Heart right ventricle (tissue), 16 donors: ENCODE measurements around the gene CNTN5. TPM values are rescaled to one million over a fixed set of nuclear protein-coding genes. Genes with fewer than 3 reads are reported as not detected.

ENCODE experiments used
- ATAC-seq, 8 donors: fragments of 200-7000 bp; cut with Tn5 transposase; one replicate each; pipeline ENCODE4 v1.9.1; 2020; ENCODE audit warnings: mild to moderate bottlenecking in 8 of 8, moderate library complexity in 8 of 8, moderate number of reproducible peaks in 1 of 8
- DNase-seq, 2 donors: peaks; one replicate each; pipeline ENCODE4 v3.0.0-alpha.2; 2020
- H3K27ac ChIP-seq, 10 donors: fragments of 200-600 bp; sonication (generic) in 2 of 10; one replicate each; pipeline versions ENCODE4 v1.5.0 to v1.8.0; 2020 to 2022; ENCODE audit warnings: mild to moderate bottlenecking in 3 of 10
- H3K27me3 ChIP-seq, 7 donors: fragments of 200-600 bp; one replicate each; pipeline ENCODE4 v1.8.0; 2021 to 2022; ENCODE audit warnings: mild to moderate bottlenecking in 2 of 7
- H3K36me3 ChIP-seq, 9 donors: fragments of 200-600 bp; sonication (generic) in 1 of 9; one replicate each; pipeline versions ENCODE4 v1.5.0 to v1.8.0; 2020 to 2022; ENCODE audit warnings: mild to moderate bottlenecking in 2 of 9
- H3K4me1 ChIP-seq, 9 donors: fragments of 200-600 bp; sonication (generic) in 1 of 9; one replicate each; pipeline versions ENCODE4 v1.5.0 to v1.8.0; 2020 to 2022; ENCODE audit warnings: mild to moderate bottlenecking in 4 of 9
- H3K4me3 ChIP-seq, 10 donors: fragments of 200-600 bp; sonication (generic) in 2 of 10; one replicate each; pipeline versions ENCODE4 v1.5.0 to v1.8.0; 2020 to 2022; ENCODE audit warnings: mild to moderate bottlenecking in 7 of 10, moderate library complexity in 2 of 10
- H3K9me3 ChIP-seq, 11 donors: fragments of 200-600 bp in 10 of 11; sonication (generic) in 2 of 11; one replicate each; pipeline versions ENCODE4 v1.5.0 to v1.8.0; 2013 to 2022; ENCODE audit warnings: mild to moderate bottlenecking in 2 of 11, control low read depth in 1 of 11, moderate library complexity in 1 of 11
- WGBS, 2 donors: extraction: QIAGEN DNeasy Blood & Tissue Kit; methylation state at CpG; one replicate each; pipeline ENCODE4 v1.1.7; 2013; ENCODE audit warnings: inconsistent platforms in 1 of 2; 5-methylcytosine and 5-hydroxymethylcytosine counted together
- intact Hi-C, 10 donors: fragments of 100-400 bp; cut with DNase I; formaldehyde crosslinking; loops; one replicate each; pipeline versions ENCODE4 v1.11.1 to v1.14.2; 2022
- polyA plus RNA-seq, 2 donors: library from polyadenylated mRNA; stranded (reverse); fragments of 200-250 nt; gene quantifications; one replicate each; pipeline ENCODE4 v1.2.3, GENCODE V29; 2013
- total RNA-seq, 10 donors: library from RNA; stranded (reverse); fragmentation: NEBNext Ultra II Directional in 3 of 10; extraction: Animal tissue kit (Norgen Biotek cat#: 25700) in 3 of 10; gene quantifications; one replicate each; pipeline versions ENCODE4 v1.2.1 to v1.2.4, GENCODE V29; 2021 to 2023
- TF ChIP-seq, protein P1 (sequence below), 9 donors: fragments of 200-600 bp; sonication (generic) in 2 of 9; IDR thresholded peaks; one replicate each; pipeline versions ENCODE4 v1.5.0 to v1.8.0; 2021 to 2022; ENCODE audit warnings: antibody characterized with exemption in 9 of 9, mild to moderate bottlenecking in 5 of 9, moderate library complexity in 1 of 9
- donor health status: Arrhythmogenic right ventricular cardiomyopathy.
- donor health status: ischemic (EF 13 %, LVEDD 7.1; RV severe dilation, severe dysfunction).
- donor health status: healthy with polysubstance abuse.
- donor health status: DM: no; HTN: yes; CAD: no.
- donor health status: DM: no; HTN: no; CAD: no.
- donor health status: ischemic (EF 25% LVEDD 6.9; RV normal size, moderate dysfunction).
- donor health status: ischemic (EF 25% LVEDD 5.7; RV mildly dilated, moderate dysfunction).
- donor health status: healthy.
- donor health status: DM: yes; HTN: yes; CAD: no.
- donor health status: Ischemic cardiomyopathy.
- donor health status: ischemic (EF 35%, LVEDD 5.7; RV mildly dilated, moderate dysfunction).
- donor health status: nonischemic (EF 11% LVEDD 7.7; RV severe dilation, severe dysfunction).
- donor health status: DM: yes; HTN: yes; CAD: no.
- donor health status: PGD.
- donor health status: ischemic (EF 29% LVEDD 5.4; RV normal size, mild dysfunction).
- donor health status: nonischemic (EF 23%, LVEDD 6.1; RV moderate dilation, normal function).

CNTN5 gene
- total and polyA plus RNA-seq, 12 donors: 0.05 to 0.35 (median 0.17) TPM; not detected in 6

DNA sequence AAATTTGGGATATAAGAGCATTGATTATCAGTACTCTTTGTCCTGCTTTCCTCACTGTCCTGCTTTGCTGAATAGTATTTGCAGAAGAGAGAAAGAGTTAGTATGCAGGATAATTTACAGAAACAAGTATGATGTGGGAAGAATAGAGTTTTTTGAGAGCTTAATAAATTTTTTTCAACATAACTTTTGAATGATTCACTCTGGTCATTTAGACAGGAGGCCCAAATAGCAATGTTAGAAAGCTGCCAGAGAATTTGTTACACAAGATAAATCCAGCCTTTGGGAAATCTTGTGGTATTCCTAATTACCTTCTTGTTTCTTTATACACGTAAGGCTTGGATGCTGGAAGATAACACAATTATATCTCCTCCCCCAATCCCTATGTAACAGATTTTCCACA lies 484.6 kb downstream of the CNTN5 start:
- no peak overlapping the region for H3K27ac ChIP-seq
- ATAC-seq: peak in 2 of 8 donors; percentile 12 to 21
- no peaks in the 10 kb centered on the region for H3K27me3 ChIP-seq
- no peak for DNase-seq
- H3K4me3 ChIP-seq: no peak overlapping the region
- 50 to 57% methylated on average over 1 of the region's 1 CpG for WGBS, 2 donors
- H3K4me1 ChIP-seq: no peaks in the 10 kb centered on the region
- no peaks in the 10 kb centered on the region for H3K9me3 ChIP-seq
- no peaks in the 10 kb centered on the region for H3K36me3 ChIP-seq
- intact Hi-C loops: loop anchor here in 1 of 10 donors (10.0 kb wide), 1 partner anchor 61 kb away; no protein-coding TSS in a partner anchor
- TF ChIP-seq, protein P1, sequence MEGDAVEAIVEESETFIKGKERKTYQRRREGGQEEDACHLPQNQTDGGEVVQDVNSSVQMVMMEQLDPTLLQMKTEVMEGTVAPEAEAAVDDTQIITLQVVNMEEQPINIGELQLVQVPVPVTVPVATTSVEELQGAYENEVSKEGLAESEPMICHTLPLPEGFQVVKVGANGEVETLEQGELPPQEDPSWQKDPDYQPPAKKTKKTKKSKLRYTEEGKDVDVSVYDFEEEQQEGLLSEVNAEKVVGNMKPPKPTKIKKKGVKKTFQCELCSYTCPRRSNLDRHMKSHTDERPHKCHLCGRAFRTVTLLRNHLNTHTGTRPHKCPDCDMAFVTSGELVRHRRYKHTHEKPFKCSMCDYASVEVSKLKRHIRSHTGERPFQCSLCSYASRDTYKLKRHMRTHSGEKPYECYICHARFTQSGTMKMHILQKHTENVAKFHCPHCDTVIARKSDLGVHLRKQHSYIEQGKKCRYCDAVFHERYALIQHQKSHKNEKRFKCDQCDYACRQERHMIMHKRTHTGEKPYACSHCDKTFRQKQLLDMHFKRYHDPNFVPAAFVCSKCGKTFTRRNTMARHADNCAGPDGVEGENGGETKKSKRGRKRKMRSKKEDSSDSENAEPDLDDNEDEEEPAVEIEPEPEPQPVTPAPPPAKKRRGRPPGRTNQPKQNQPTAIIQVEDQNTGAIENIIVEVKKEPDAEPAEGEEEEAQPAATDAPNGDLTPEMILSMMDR (IDR thresholded peaks at IDR 0.05): no peak

DNA sequence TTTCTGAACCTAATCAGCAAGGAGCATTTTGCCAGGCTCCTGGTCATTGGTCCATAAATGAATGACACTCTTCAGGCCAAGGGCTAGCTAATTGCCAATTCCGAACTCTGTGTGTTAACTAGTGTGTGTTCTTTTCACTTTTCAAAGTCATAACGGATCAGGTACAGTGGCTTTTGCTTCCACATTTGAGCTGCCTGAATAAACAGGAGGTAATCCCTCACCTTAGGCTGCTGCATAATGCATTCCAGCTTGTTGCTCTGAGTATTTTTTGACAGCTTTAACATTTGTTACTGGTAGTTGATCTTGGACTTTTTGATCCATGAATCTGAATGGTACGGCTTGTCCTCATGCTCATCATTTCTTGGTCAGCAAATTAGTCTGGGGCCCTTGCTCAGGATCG lies 485.1 kb downstream of the CNTN5 start:
- Histone ChIP-seq H3K27ac (no peak overlapping the region), H3K27me3 (no peaks in the 10 kb centered on the region), H3K9me3 (no peaks in the 10 kb centered on the region), H3K4me1 (no peaks in the 10 kb centered on the region), H3K36me3 (no peaks in the 10 kb centered on the region), H3K4me3 (no peak overlapping the region)
- ATAC-seq (no peak), DNase-seq (no peak)
- intact Hi-C loops: loop anchor here in 1 of 10 donors (10.0 kb wide), 1 partner anchor 61 kb away; no protein-coding TSS in a partner anchor
- TF ChIP-seq, protein P1 (IDR thresholded peaks at IDR 0.05): no peak
- WGBS, 2 donors: 72 to 73% methylated on average over 4 of the region's 4 CpGs

DNA sequence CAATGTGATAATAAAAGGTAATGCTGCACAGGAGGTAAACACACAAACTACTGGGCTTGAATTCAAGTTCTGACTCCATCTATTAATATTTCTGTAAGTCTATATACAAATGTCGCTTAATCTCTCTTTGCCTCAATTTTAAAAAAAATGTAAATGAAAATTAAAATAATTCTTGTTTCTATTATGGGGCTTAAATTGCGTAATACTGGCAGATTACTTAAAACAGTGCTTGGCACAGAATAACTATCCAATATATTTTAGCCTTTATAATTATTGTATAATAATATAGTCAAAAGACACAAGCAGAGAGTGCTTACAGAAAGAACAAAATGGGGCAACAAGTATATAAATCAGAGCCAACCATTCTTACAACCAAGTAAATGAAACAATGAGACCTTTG lies 489.1 kb downstream of the CNTN5 start:
- ATAC-seq: no peak
- H3K27ac ChIP-seq: no peak overlapping the region
- WGBS, 2 donors: 90 to 94% methylated on average over 2 of the region's 2 CpGs
- H3K27me3 ChIP-seq: no peaks in the 10 kb centered on the region
- TF ChIP-seq, protein P1 (IDR thresholded peaks at IDR 0.05): no peak
- no peaks in the 10 kb centered on the region for H3K36me3 ChIP-seq
- no peak overlapping the region for H3K4me3 ChIP-seq
- H3K9me3 ChIP-seq: no peaks in the 10 kb centered on the region
- no peak for DNase-seq
- H3K4me1 ChIP-seq: no peaks in the 10 kb centered on the region
- intact Hi-C loops: loop anchor here in 1 of 10 donors (10.0 kb wide), 1 partner anchor 65 kb away; no protein-coding TSS in a partner anchor

DNA sequence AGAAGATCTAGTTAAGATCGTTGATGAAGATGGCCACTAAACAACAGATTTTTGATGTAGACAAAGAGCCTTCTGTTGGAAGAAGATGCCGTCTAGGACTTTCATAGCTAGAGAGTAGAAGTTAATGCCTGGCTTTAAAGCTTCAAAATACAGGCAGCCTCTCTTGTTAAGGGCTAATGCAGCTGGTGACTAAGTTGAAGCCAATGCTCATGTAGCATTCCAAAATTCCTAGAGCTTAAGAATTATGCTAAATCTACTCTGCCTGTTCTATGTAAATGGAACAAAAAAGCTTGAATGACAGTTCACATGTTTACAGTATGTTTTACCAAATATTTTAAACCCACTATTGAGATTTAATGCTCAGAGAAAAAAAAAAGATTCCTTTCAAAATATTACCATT lies 492.6 kb downstream of the CNTN5 start:
- no peaks in the 10 kb centered on the region for H3K9me3 ChIP-seq
- no peaks in the 10 kb centered on the region for H3K36me3 ChIP-seq
- no peak for ATAC-seq
- TF ChIP-seq, protein P1 (IDR thresholded peaks at IDR 0.05): no peak
- WGBS, 2 donors: 84 to 88% methylated on average over 2 of the region's 2 CpGs
- no peaks in the 10 kb centered on the region for H3K27me3 ChIP-seq
- H3K27ac ChIP-seq: no peak overlapping the region
- DNase-seq: no peak
- intact Hi-C loops: no loop called here
- no peak overlapping the region for H3K4me3 ChIP-seq
- H3K4me1 ChIP-seq: no peaks in the 10 kb centered on the region
